SU-DHL-6 (cell line): ENCODE measurements around the gene CNNM1.

Experiments used
- CTCF ChIP-seq: fragments of 200-600 bp; sonication (generic); IDR thresholded peaks from one replicate; pipeline ENCODE4 v1.5.1; 2017; ENCODE audit warnings: antibody characterized with exemption, mild to moderate bottlenecking, low read length, moderate library complexity; ENCODE audit not compliant: insufficient read depth, poor library complexity, severe bottlenecking
- EZH2phosphoT487 ChIP-seq: fragments of 200-600 bp; sonication (generic), shearing (Covaris generic); conservative IDR thresholded peaks from 2 replicates; pipeline ENCODE4 v1.6.1; 2018; ENCODE audit warnings: mild to moderate bottlenecking, antibody characterized with exemption, low read length, moderate library complexity, mixed read lengths

GRCh38 chr10:99346247-99346646 lies 17.1 kb downstream of the CNNM1 start:
- TF ChIP-seq CTCF (no peak), EZH2phosphoT487 (no peak)
